IPS DF 4.7 (cell line): ENCODE results near the gene ZFYVE21.
A peak's percentile ranks its signal among the peaks of the same experiment; 100 is the strongest.
"Not testable (repeated sequence)": the region's sequence is repeated elsewhere in the genome, so short reads cannot be mapped to it uniquely, and the experiment has no call there.

ENCODE experiments used
- DNase-seq: peaks from one replicate; pipeline ENCODE4 v3.0.0-alpha.2; 2013; ENCODE audit warnings: low spot score; ENCODE audit errors: extremely low read depth

Gene ZFYVE21

GRCh38 chr14:103763730-103764488, 48.3 kb downstream of the ZFYVE21 start:
- DNase-seq: no peak

GRCh38 chr14:103765526-103765925, 49.9 kb downstream of the ZFYVE21 start:
- no peak for DNase-seq

GRCh38 chr14:103767336-103767894, 51.8 kb downstream of the ZFYVE21 start:
- DNase-seq: no peak

GRCh38 chr14:103770500-103770899, 54.9 kb downstream of the ZFYVE21 start:
- no peak for DNase-seq

GRCh38 chr14:103770902-103771301, 55.3 kb downstream of the ZFYVE21 start:
- peak; percentile 2 for DNase-seq

GRCh38 chr14:103772078-103772712, 56.6 kb downstream of the ZFYVE21 start:
- DNase-seq: no peak

GRCh38 chr14:103773521-103773920, 57.9 kb downstream of the ZFYVE21 start:
- DNase-seq: no peak

- DNase-seq: no peak
These were observed 59.9 kb downstream of the ZFYVE21 start for GRCh38 chr14:103775506-103775905.

GRCh38 chr14:103776319-103776718, 60.7 kb downstream of the ZFYVE21 start:
- DNase-seq: not testable (repeated sequence)

GRCh38 chr14:103782376-103782775, 66.8 kb downstream of the ZFYVE21 start:
- no peak for DNase-seq
